Body of pancreas (tissue), 4 donors: ENCODE measurements around the gene EFCAB6. TPM values are rescaled to one million over a fixed set of nuclear protein-coding genes. Genes with fewer than 3 reads are reported as not detected.

Experiments
- ATAC-seq: fragments of 150-250 bp; one replicate; pipeline ENCODE4 v1.9.1; 2016
- DNase-seq, 4 donors: peaks; one replicate each; pipeline ENCODE4 v3.0.0-alpha.2; 2019
- H3K27ac ChIP-seq, 4 donors: fragments of 200-600 bp; sonication (generic); 1 replicate in 3 of 4; 2 replicates in 1 of 4; pipeline versions ENCODE4 v1.5.1 to v1.6.1; 2016 to 2019; ENCODE audit warnings: mild to moderate bottlenecking in 1 of 4, mixed read lengths in 1 of 4, moderate library complexity in 1 of 4
- H3K27me3 ChIP-seq, 2 donors: fragments of 200-600 bp; sonication (generic); one replicate each; pipeline ENCODE4 v1.6.0; 2016; ENCODE audit warnings: mild to moderate bottlenecking in 1 of 2
- H3K36me3 ChIP-seq, 2 donors: fragments of 200-600 bp; sonication (generic); replicated peaks in 1 of 2; 2 replicates each; pipeline ENCODE4 v1.5.1; 2016; ENCODE audit warnings: low read depth in 2 of 2; ENCODE audit not compliant: insufficient read depth in 1 of 2
- H3K4me1 ChIP-seq: fragments of 200-600 bp; sonication (generic); one replicate; pipeline ENCODE4 v1.6.0; 2016
- H3K4me3 ChIP-seq, 2 donors: fragments of 200-600 bp; sonication (generic); 1 replicate in 1 of 2; 2 replicates in 1 of 2; pipeline ENCODE4 v1.5.1; 2016 to 2019
- H3K9me3 ChIP-seq, 3 donors: fragments of 200-600 bp; sonication (generic); 1 replicate in 2 of 3; 2 replicates in 1 of 3; pipeline ENCODE4 v1.5.1; 2016
- CTCF ChIP-seq, 7 experiments: fragments of 450-650 bp in 4 of 7; fragments of 200-600 bp in 3 of 7; sonication (generic) in 3 of 7; IDR thresholded peaks; one replicate each; pipeline ENCODE4 v1.5.1; 2016 to 2019; ENCODE audit warnings: antibody characterized with exemption in 7 of 7
- POLR2A ChIP-seq, 3 donors: fragments of 450-650 bp; IDR thresholded peaks; one replicate each; pipeline ENCODE4 v1.6.1; 2016; ENCODE audit warnings: antibody characterized with exemption in 3 of 3, mild to moderate bottlenecking in 2 of 3
- WGBS, 2 donors: methylation state at CpG; one replicate each; pipeline ENCODE4 v1.1.5; 2017; 5-methylcytosine and 5-hydroxymethylcytosine counted together
- intact Hi-C: fragments of 100-400 bp; cut with DNase I; formaldehyde crosslinking; loops from one replicate; pipeline ENCODE4 v1.15.1; 2023
- total RNA-seq, 2 donors: library from RNA; depleted of rRNA; stranded (reverse); fragments of >200 nt; gene quantifications; one replicate each; pipeline ENCODE4 v1.1.0, GENCODE V29; 2016

Gene EFCAB6
- total RNA-seq, 2 donors from 2014 or later: 4.0 to 4.4 TPM

GRCh38 chr22:43749473-43749872 lies 62.6 kb downstream of the EFCAB6 start:
- H3K4me1 ChIP-seq: no peaks in the 10 kb centered on the region
- H3K9me3 ChIP-seq: no peaks in the 10 kb centered on the region
- ATAC-seq (no peak), DNase-seq (no peak)
- TF ChIP-seq POLR2A (IDR thresholded peaks at IDR 0.05) (no peak), CTCF (IDR thresholded peaks at IDR 0.05) (no peak)
- H3K4me3 ChIP-seq: no peak overlapping the region
- WGBS, 2 donors: 81 to 83% methylated on average over 15 of the region's 15 CpGs
- no peaks in the 10 kb centered on the region for H3K27me3 ChIP-seq
- no peaks in the 10 kb centered on the region for H3K36me3 ChIP-seq
- intact Hi-C loops: no loop called here
- no peak overlapping the region for H3K27ac ChIP-seq

- ATAC-seq (no peak), DNase-seq (no peak)
- Histone ChIP-seq H3K4me3 (no peak overlapping the region), H3K27me3 (no peaks in the 10 kb centered on the region), H3K9me3 (no peaks in the 10 kb centered on the region), H3K27ac (no peak overlapping the region), H3K36me3 (no peaks in the 10 kb centered on the region), H3K4me1 (no peaks in the 10 kb centered on the region)
- TF ChIP-seq CTCF (IDR thresholded peaks at IDR 0.05) (no peak), POLR2A (IDR thresholded peaks at IDR 0.05) (no peak)
- intact Hi-C loops: no loop called here
- 86 to 93% methylated on average over 6 of the region's 6 CpGs for WGBS, 2 donors
These were observed 64.2 kb downstream of the EFCAB6 start for GRCh38 chr22:43747877-43748276.

GRCh38 chr22:43747058-43747457 lies 65.0 kb downstream of the EFCAB6 start:
- TF ChIP-seq POLR2A (IDR thresholded peaks at IDR 0.05): no peak
- TF ChIP-seq CTCF (IDR thresholded peaks at IDR 0.05): no peak
- no peaks in the 10 kb centered on the region for H3K36me3 ChIP-seq
- no peaks in the 10 kb centered on the region for H3K27me3 ChIP-seq
- DNase-seq: no peak
- no peaks in the 10 kb centered on the region for H3K9me3 ChIP-seq
- no peak overlapping the region for H3K27ac ChIP-seq
- no peaks in the 10 kb centered on the region for H3K4me1 ChIP-seq
- no peak overlapping the region for H3K4me3 ChIP-seq
- intact Hi-C loops: no loop called here
- ATAC-seq: no peak
- 81 to 88% methylated on average over 6 of the region's 6 CpGs for WGBS, 2 donors

- intact Hi-C loops: no loop called here
- no peak for TF ChIP-seq POLR2A (IDR thresholded peaks at IDR 0.05)
- TF ChIP-seq CTCF (IDR thresholded peaks at IDR 0.05): no peak
- Histone ChIP-seq H3K9me3 (no peaks in the 10 kb centered on the region), H3K27ac (no peak overlapping the region), H3K27me3 (no peaks in the 10 kb centered on the region), H3K4me1 (no peaks in the 10 kb centered on the region), H3K36me3 (no peaks in the 10 kb centered on the region), H3K4me3 (no peak overlapping the region)
- ATAC-seq: no peak
- WGBS, 2 donors: 76 to 79% methylated on average over 13 of the region's 13 CpGs
- DNase-seq: no peak
These were observed 66.2 kb downstream of the EFCAB6 start for GRCh38 chr22:43745783-43746356.

- no peaks in the 10 kb centered on the region for H3K36me3 ChIP-seq
- ATAC-seq: no peak
- WGBS, 2 donors: 82 to 87% methylated on average over 7 of the region's 7 CpGs
- TF ChIP-seq POLR2A (IDR thresholded peaks at IDR 0.05) (no peak), CTCF (IDR thresholded peaks at IDR 0.05) (no peak)
- H3K4me1 ChIP-seq: no peaks in the 10 kb centered on the region
- no peak overlapping the region for H3K27ac ChIP-seq
- H3K4me3 ChIP-seq: no peak overlapping the region
- no peaks in the 10 kb centered on the region for H3K9me3 ChIP-seq
- DNase-seq: no peak
- H3K27me3 ChIP-seq: no peaks in the 10 kb centered on the region
- intact Hi-C loops: no loop called here
These were observed 66.7 kb downstream of the EFCAB6 start for GRCh38 chr22:43745411-43745770.
